GM18909 (cell line): ENCODE results near the gene CHKA.

Source experiments
- ATAC-seq: cut with Tn5 transposase; IDR thresholded peaks from one replicate; pipeline ENCODE4 v1.9.1; 2021; ENCODE audit warnings: mild to moderate bottlenecking; ENCODE audit not compliant: unreplicated experiment, poor library complexity

CHKA gene

GRCh38 chr11:68049509-68050370 lies 71.4 kb downstream of the CHKA start:
- ATAC-seq = no peak

GRCh38 chr11:68048681-68049508 lies 72.3 kb downstream of the CHKA start:
- no peak for ATAC-seq

- no peak for ATAC-seq
Observed at GRCh38 chr11:68047437-68048290, 73.5 kb downstream of the CHKA start.

DNA sequence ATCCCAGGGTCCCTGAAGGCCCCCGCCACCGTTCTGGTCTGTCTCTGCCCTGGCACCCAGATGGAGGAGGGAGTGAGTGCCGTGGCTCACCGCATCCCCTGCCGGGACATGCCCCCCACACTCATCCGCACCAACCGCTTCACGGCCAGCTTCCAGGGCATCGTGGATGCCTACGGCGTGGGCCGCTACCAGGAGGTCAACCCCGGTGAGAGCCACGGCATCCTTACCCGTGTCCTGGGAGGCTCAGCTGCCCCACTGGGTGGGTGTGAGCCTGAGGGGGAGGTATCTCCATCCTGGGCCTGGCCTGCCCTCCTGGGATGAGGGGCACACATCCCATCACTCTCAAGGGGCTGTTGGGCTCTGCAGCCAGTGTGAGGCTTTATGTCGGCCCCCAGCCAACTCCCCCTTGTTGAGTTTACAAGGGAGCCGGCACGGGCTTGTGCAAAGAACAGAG lies 76.3 kb downstream of the CHKA start:
- ATAC-seq = no peak

- ATAC-seq = no peak
Observed at GRCh38 chr11:68044145-68044813, 76.9 kb downstream of the CHKA start.

DNA sequence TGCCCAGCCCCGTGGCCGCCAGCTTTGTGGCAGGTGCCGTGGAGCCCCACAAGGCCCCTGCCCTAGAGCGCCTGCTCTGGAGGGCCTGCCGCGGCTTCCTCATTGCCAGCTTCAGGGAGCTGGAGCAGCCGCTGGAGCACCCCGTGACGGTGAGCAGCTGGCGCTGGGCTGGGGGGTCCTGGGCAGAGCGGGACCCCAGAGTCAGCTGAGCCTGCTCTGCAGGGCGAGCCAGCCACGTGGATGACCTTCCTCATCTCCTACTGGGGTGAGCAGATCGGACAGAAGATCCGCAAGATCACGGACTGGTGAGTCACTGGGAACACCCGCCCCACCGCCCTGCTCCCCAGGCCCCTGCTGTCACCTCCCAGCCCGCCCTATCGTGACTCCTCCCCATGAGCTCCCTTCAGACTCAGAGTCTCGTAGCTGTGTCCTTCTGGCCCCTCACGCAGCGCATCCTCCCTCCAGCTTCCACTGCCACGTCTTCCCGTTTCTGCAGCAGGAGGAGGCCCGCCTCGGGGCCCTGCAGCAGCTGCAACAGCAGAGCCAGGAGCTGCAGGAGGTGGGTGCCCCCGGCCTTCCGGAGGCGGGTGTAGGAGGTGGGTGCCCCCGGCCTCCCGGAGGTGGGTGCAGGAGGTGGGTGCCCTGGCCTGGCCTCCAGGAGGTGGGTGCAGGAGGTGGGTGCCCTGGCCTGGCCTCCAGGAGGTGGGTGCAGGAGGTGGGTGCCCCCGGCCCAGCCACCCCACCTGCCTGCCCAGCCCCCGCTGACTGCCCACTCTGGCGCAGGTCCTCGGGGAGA lies 77.6 kb downstream of the CHKA start:
- ATAC-seq = no peak

DNA sequence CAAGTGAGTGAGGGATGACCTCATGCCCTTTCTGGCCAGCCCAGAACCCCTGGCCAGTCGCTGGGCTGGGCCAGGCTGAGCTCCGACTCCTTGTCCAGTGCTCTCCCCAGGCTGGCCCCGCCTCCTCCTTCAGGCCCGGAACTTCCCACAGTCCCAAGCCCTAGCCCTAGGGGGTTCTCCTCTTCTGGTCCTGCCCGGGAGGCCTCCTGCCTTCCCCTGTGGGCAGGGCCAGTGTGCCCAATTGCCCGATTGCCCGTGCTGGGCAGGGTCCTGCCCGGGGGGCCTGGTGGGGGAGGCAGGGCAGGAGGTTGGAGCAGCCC lies 78.2 kb downstream of the CHKA start:
- ATAC-seq = no peak

- ATAC-seq = no peak
Observed at GRCh38 chr11:68042219-68043028, 78.8 kb downstream of the CHKA start.

DNA sequence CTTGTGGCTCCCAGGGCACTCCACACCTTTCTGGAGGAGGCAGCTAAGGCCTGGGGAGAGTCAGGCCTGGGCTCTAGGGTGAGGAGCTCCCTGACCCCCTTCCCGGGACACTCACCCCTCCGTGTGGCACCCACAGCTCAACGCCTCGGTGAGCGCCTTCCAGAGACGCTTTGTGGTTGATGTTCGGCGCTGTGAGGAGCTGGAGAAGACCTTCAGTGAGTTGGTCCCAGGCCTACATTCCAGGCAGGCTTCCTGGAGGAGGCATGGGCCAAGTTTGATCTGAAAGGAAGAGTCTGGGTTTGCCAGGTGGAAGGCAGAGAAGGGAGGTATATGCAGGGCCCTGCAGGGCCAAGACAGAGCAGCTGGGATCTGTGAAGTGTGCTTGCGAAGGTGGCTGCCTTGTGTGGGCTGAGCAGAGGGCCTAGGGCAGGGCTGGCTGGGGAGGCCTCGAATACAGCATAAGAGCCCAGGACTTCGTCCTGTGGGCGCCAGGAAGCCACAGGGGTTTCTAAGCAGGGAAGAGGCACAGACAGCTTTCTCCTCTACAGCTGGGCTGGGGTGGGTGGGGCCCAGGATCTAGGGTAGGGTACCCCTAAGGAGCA lies 79.5 kb downstream of the CHKA start:
- ATAC-seq = no peak

DNA sequence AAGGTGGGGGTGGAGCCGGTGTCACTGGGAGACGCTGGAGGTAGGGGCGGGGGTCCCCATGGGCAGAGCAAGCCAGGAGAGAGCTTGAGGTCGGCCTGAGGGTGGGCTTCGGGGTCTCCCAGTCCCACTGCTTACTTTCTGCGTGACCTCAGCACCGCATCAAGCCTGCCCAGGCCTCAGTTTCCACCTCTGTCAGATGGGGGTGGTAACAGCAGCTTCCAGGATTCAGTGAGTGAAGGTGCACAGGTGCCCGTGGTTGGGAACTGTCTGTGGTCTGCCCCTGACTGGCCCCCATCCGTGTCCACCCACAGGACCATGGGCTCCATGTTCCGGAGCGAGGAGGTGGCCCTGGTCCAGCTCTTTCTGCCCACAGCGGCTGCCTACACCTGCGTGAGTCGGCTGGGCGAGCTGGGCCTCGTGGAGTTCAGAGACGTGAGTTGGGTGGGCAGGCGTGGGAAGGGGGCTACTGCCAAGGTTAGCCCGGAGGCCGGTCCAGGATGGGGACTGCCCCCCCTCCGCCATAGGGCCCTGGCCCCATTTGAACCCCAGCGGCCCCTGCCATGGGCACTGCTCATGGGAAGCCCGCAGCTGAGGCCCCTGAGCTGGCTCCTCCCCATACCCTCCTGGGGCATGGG lies 80.1 kb downstream of the CHKA start:
- ATAC-seq = no peak

GRCh38 chr11:68040101-68040956 lies 80.9 kb downstream of the CHKA start:
- peak; percentile 60 for ATAC-seq

DNA sequence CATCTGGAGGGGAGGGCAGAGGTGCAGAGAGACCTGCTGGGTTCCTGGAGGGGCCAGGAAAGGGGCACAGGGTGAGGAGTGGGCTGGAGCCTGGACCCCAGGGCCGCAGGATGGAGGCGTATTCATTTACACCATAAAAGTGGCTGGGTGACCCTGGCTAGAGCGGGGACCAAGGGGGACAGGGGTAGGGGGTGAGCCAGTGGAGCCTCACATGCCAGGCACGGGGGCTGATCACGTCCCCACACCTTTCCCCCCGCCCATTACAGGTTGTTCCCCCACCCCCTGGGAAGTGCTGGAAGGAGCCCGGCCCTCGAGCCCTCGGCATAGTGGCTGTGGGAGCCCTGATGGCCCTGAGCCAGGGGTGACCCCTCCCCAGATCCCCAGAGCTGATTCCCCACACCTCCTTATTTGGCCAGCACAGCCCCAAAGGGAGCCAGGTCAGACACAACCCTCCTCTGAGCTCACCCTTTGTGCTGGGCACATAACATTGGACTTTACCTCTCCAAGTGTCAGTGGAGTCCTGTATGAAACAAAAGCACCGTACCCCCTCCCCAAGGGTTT lies 81.6 kb downstream of the CHKA start:
- no peak for ATAC-seq

- no peak for ATAC-seq
Observed at GRCh38 chr11:68038718-68039525, 82.3 kb downstream of the CHKA start, which contains the start of gene TCIRG1. Gene TCIRG1, plus strand, starts transcription at chr11:68039025. Its CDS starts 2,247 bp downstream, at chr11:68041272.

DNA sequence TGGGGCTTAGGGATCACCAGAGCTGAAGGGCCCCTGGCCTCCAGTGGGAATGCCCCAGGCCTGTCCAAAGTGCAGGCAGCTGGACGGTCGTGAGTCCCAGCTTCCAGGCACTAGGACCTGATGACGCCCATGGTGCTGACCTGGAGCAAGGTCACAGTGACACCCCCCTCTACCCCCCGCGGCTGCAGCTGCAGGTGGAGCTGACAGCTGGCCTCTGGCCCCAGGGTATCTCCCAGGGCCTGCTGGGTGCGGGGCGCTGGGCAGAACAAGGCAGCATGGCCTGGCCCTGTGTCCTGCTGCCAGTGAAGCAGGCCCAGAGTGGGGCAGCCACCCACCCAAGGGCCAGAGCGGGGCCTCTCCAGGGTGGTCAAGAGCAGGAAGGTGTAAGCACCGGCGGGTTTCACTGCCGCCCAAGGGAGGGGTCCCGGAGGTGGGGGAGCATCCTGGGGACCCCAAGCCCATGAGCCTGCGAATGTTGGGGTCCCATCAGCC lies 82.9 kb downstream of the CHKA start:
- ATAC-seq = no peak
